HUDEP-2 (cell line): Measurements from ENCODE around the gene LARGE1.

Experiments
- DNase-seq, 76 experiments: peaks; one replicate each; lab custom pipeline; 2025; ENCODE audit not compliant: unreplicated experiment in 76 of 76; lab: John Stamatoyannopoulos, UW

LARGE1 gene

GRCh38 chr22:33347002-33347401, 573.3 kb downstream of the LARGE1 start:
- DNase-seq, result no peak

GRCh38 chr22:33341611-33342010, 578.7 kb downstream of the LARGE1 start:
- no peak for DNase-seq

- no peak for DNase-seq
These were observed 582.8 kb downstream of the LARGE1 start for GRCh38 chr22:33337524-33337923.

GRCh38 chr22:33335611-33336279, 584.5 kb downstream of the LARGE1 start:
- DNase-seq, result no peak

- DNase-seq, result no peak
These were observed 587.7 kb downstream of the LARGE1 start for GRCh38 chr22:33332538-33332937.

- no peak for DNase-seq
These were observed 589.3 kb downstream of the LARGE1 start for GRCh38 chr22:33331017-33331416.

- DNase-seq, result no peak
These were observed 589.7 kb downstream of the LARGE1 start for GRCh38 chr22:33330534-33330933.

GRCh38 chr22:33329398-33329797, 590.9 kb downstream of the LARGE1 start:
- DNase-seq, result no peak

GRCh38 chr22:33328789-33329296, 591.4 kb downstream of the LARGE1 start:
- DNase-seq, result no peak

- DNase-seq, result no peak
These were observed 592.9 kb downstream of the LARGE1 start for GRCh38 chr22:33327348-33327860.

- no peak for DNase-seq
These were observed 593.6 kb downstream of the LARGE1 start for GRCh38 chr22:33326540-33327295.

GRCh38 chr22:33325232-33326004, 594.9 kb downstream of the LARGE1 start:
- no peak for DNase-seq

- DNase-seq, result no peak
These were observed 596.0 kb downstream of the LARGE1 start for GRCh38 chr22:33324228-33324627.

- DNase-seq, result no peak
These were observed 598.8 kb downstream of the LARGE1 start for GRCh38 chr22:33321466-33321865.

GRCh38 chr22:33315954-33316353, 604.3 kb downstream of the LARGE1 start:
- no peak for DNase-seq

- DNase-seq, result no peak
These were observed 605.2 kb downstream of the LARGE1 start for GRCh38 chr22:33315117-33315516.

GRCh38 chr22:33314316-33314715, 606.0 kb downstream of the LARGE1 start:
- DNase-seq, result no peak

- DNase-seq, result no peak
These were observed 617.2 kb downstream of the LARGE1 start for GRCh38 chr22:33303099-33303498.

GRCh38 chr22:33302549-33302948, 617.7 kb downstream of the LARGE1 start:
- no peak for DNase-seq

- DNase-seq, result peak in 62 of 76 experiments; percentile 3 to 73 (median 44)
These were observed 618.2 kb downstream of the LARGE1 start for GRCh38 chr22:33302049-33302545.

- no peak for DNase-seq
These were observed 620.1 kb downstream of the LARGE1 start for GRCh38 chr22:33300165-33300564.
